K562 (cell line): Measurements from ENCODE around the gene C1QTNF6. TPM values are rescaled to one million over a fixed set of nuclear protein-coding genes. Genes with fewer than 3 reads are reported as not detected.

Source experiments
- ATAC-seq: fragments of 200-7000 bp; cut with Tn5 transposase; 3 replicates; pipeline ENCODE4 v1.9.1; 2020; ENCODE audit warnings: moderate library complexity
- BruUV-seq: library from RNA; stranded (reverse); fragments of 400-500 nt; replicated peaks from 2 replicates; lab custom pipeline; 2021; lab: Mats Ljungman, UMichigan
- CTCF ChIA-PET: fragments of 300-600 bp; formaldehyde crosslinking; extraction: SDS; loops from one replicate; lab custom pipeline; 2021; ENCODE audit warnings: low intra/inter-chr PET ratio; lab: Yijun Ruan, JAX
- POLR2A ChIA-PET: fragments of 300-600, 350-650 bp; sonication (Branson Sonifier 250); formaldehyde crosslinking; extraction: SDS; loops from one replicate; lab custom pipeline; 2021; ENCODE audit warnings: antibody characterized with exemption, inconsistent platforms; lab: Yijun Ruan, JAX
- DNase-seq, 4 experiments: peaks; one replicate each; pipeline versions ENCODE4 v3.0.0 to v3.0.0-alpha.2; 2011 to 2018; ENCODE audit warnings: low spot score in 3 of 4, mixed read lengths in 3 of 4; ENCODE audit errors: extremely low read depth in 1 of 4
- FAIRE-seq: peaks from 2 replicates; lab custom pipeline; 2011; peaks lifted over from hg19 to GRCh38; lab: Jason Lieb, UNC
- H2AFZ ChIP-seq: 2 replicates; pipeline ENCODE4 v1.6.0; 2011; ENCODE audit warnings: low read depth, low read length, control low read depth, inconsistent platforms
- H3K27ac ChIP-seq: fragments of 200-600 bp; 3 replicates; pipeline ENCODE4 v1.8.0; 2011; ENCODE audit warnings: low read depth, mild to moderate bottlenecking, control low read depth, inconsistent platforms, low read length, moderate library complexity, mixed read lengths; ENCODE audit errors: extremely low read depth
- H3K27me3 ChIP-seq, 2 experiments: fragments of 300-600 bp in 1 of 2; 2 replicates in 1 of 2; 3 replicates in 1 of 2; pipeline versions ENCODE4 v1.6.0 to v1.8.0; 2011; ENCODE audit warnings: inconsistent platforms in 2 of 2, low read length in 2 of 2, mild to moderate bottlenecking in 1 of 2, mixed read lengths in 1 of 2, moderate library complexity in 1 of 2; ENCODE audit not compliant: control insufficient read depth in 2 of 2, insufficient read depth in 2 of 2
- H3K36me3 ChIP-seq: fragments of 300-600 bp; 3 replicates; pipeline ENCODE4 v1.8.0; 2011; ENCODE audit warnings: mild to moderate bottlenecking, low read length, inconsistent platforms; ENCODE audit not compliant: control insufficient read depth, insufficient read depth
- H3K4me1 ChIP-seq, 2 experiments: fragments of 200-600 bp in 1 of 2; replicated peaks in 1 of 2; 2 replicates in 1 of 2; 3 replicates in 1 of 2; pipeline versions ENCODE4 v1.5.1 to v1.8.0; 2011; ENCODE audit warnings: inconsistent platforms in 2 of 2, low read length in 2 of 2, mild to moderate bottlenecking in 1 of 2, mixed read lengths in 1 of 2, moderate library complexity in 1 of 2; ENCODE audit not compliant: control insufficient read depth in 2 of 2, insufficient read depth in 2 of 2
- H3K4me2 ChIP-seq: 2 replicates; pipeline ENCODE4 v1.6.1; 2011; ENCODE audit warnings: low read length, control low read depth, inconsistent platforms, mixed read lengths; ENCODE audit not compliant: insufficient read depth
- H3K4me3 ChIP-seq: fragments of 200-600 bp; sonication (generic), shearing (Covaris generic); 2 replicates; pipeline ENCODE4 v1.5.1; 2016; ENCODE audit warnings: control low read depth, inconsistent platforms
- H3K79me2 ChIP-seq: fragments of 200-600 bp; 3 replicates; pipeline ENCODE4 v1.8.0; 2011; ENCODE audit warnings: low read length, inconsistent platforms; ENCODE audit not compliant: control insufficient read depth, insufficient read depth
- H3K9ac ChIP-seq, 2 experiments: 2 replicates each; pipeline versions ENCODE4 v1.6.0 to v1.6.1; 2011; ENCODE audit warnings: low read depth in 2 of 2, low read length in 2 of 2, control low read depth in 1 of 2, inconsistent platforms in 1 of 2, mild to moderate bottlenecking in 1 of 2, mixed read lengths in 1 of 2; ENCODE audit not compliant: insufficient read depth in 1 of 2
- H3K9me1 ChIP-seq: one replicate; pipeline ENCODE4 v1.6.0; 2011; ENCODE audit warnings: inconsistent platforms, mild to moderate bottlenecking, low read length, moderate library complexity; ENCODE audit not compliant: control insufficient read depth, insufficient read depth
- H3K9me3 ChIP-seq: replicated peaks from 2 replicates; pipeline ENCODE4 v1.5.1; 2011; ENCODE audit warnings: low read depth, low read length, inconsistent platforms; ENCODE audit not compliant: control insufficient read depth, insufficient read depth
- H4K20me1 ChIP-seq: replicated peaks from 2 replicates; pipeline ENCODE4 v1.6.1; 2011; ENCODE audit warnings: low read length, inconsistent platforms, mixed read lengths; ENCODE audit not compliant: control insufficient read depth, insufficient read depth
- MAX ChIP-seq: sonication (generic); formaldehyde crosslinking; IDR thresholded peaks from 2 replicates; pipeline ENCODE4 v1.9.0; 2022; ENCODE audit warnings: mild to moderate bottlenecking, missing genetic modification reagents
- USF1 ChIP-seq: sonication (generic); formaldehyde crosslinking; IDR thresholded peaks from 2 replicates; pipeline ENCODE4 v1.9.0; 2022; ENCODE audit warnings: mild to moderate bottlenecking, missing genetic modification reagents
- ZNF354B ChIP-seq: fragments of 250-450 bp; sonication (Bioruptor Pico); IDR thresholded peaks from 2 replicates; pipeline ENCODE4 v1.4.0; 2020
- WGBS: fragments of 100-300 bp; shearing (Covaris generic); methylation state at CpG from one replicate; pipeline ENCODE4 v1.1.6; 2016; ENCODE audit warnings: low coverage, mixed read lengths; ENCODE audit not compliant: insufficient coverage; ENCODE audit errors: missing lambda C conversion rate; 5-methylcytosine and 5-hydroxymethylcytosine counted together
- in situ Hi-C: fragments of 300-500 bp; cut with MboI; formaldehyde crosslinking; loops from 4 replicates; pipeline ENCODE4 v1.15.0; 2018; ENCODE audit warnings: inconsistent platforms, mixed read lengths
- intact Hi-C: fragments of 100-400 bp; cut with micrococcal nuclease; formaldehyde crosslinking; loops from 2 replicates; pipeline ENCODE4 v1.14.2; 2022
- polyA plus RNA-seq, 8 experiments: library from polyadenylated mRNA; depleted of rRNA in 4 of 8; stranded (reverse) in 5 of 8; unstranded in 3 of 8; fragments of >200 nt; fragmentation: Nextera tagmentation in 2 of 8; fragmentation: Illumina TruSeq in 1 of 8; extraction: Ambion mirVana in 2 of 8; extraction: Trizol in 1 of 8; gene quantifications; 2 replicates each; pipeline versions ENCODE4 v1.2.1 to v1.2.3, GENCODE V29; 2011 to 2014; ENCODE audit warnings: inconsistent platforms in 1 of 8, missing spikeins in 1 of 8
- total RNA-seq, 7 experiments: library from RNA; depleted of rRNA in 6 of 7; stranded (reverse); fragments of >200 nt in 6 of 7; fragmentation: Illumina TruSeq in 2 of 7; extraction: Trizol in 2 of 7; gene quantifications; 2 replicates each; pipeline versions ENCODE4 v1.2.1 to v1.2.3, GENCODE V29; 2011 to 2021; ENCODE audit warnings: low replicate concordance in 1 of 7

C1QTNF6 gene
- total and polyA plus RNA-seq, 9 of the 15 experiments (the other 6 are each of a cell fraction or from before 2014, with no cell fraction given): 0.18 to 0.92 (median 0.55) TPM

GRCh38 chr22:37204045-37204655, 16.1 kb upstream of the C1QTNF6 start:
- Histone ChIP-seq H3K27ac (no peak overlapping the region), H3K9me3 (no peaks in the 10 kb centered on the region), H3K9ac (no peak overlapping the region), H4K20me1 (no peaks in the 10 kb centered on the region), H2AFZ (peak overlapping the region; percentile 40), H3K4me2 (no peak overlapping the region), H3K79me2 (no peaks in the 10 kb centered on the region), H3K4me1 (peaks cover 6 to 31% of the 10 kb centered on the region in 2 experiments), H3K4me3 (no peak overlapping the region), H3K9me1 (no peaks in the 10 kb centered on the region), H3K27me3 (no peaks in the 10 kb centered on the region; a peak in 1 of 5 replicates), H3K36me3 (no peaks in the 10 kb centered on the region)
- BruUV-seq: no TSS peak
- DNase-seq: no peak
- in situ Hi-C loops (no loop called here), intact Hi-C loops (no loop called here)
- ChIA-PET CTCF (no interaction called here), POLR2A (no interaction called here)
- TF ChIP-seq USF1 (CRISPR knock-in tag): 0 out of 2 replicates have a peak, but pooled peaks have one; percentile 0
- TF ChIP-seq ZNF354B (CRISPR knock-in tag): no peak
- 0 out of 2 replicates have a peak, but pooled peaks have one; percentile 2 for TF ChIP-seq MAX
- 54% methylated on average over 4 of the region's 5 CpGs for WGBS
- ATAC-seq: no peak
- no peak for FAIRE-seq
